BE2C (cell line): ENCODE data around the gene SMOC1.

Experiments used
- DNase-seq: peaks from one replicate; pipeline ENCODE4 v3.0.0-alpha.2; 2020
- H3K27me3 ChIP-seq: fragments of 250-450 bp; sonication (Bioruptor Pico); 2 replicates; pipeline ENCODE4 v1.5.1; 2020; ENCODE audit warnings: mild to moderate bottlenecking
- H3K36me3 ChIP-seq: fragments of 250-450 bp; sonication (Bioruptor Pico); 2 replicates; pipeline ENCODE4 v1.5.1; 2020; ENCODE audit warnings: mild to moderate bottlenecking
- H3K4me1 ChIP-seq: fragments of 250-450 bp; sonication (Bioruptor Pico); 2 replicates; pipeline ENCODE4 v1.5.1; 2020
- H3K4me3 ChIP-seq: 2 replicates; pipeline ENCODE4 v1.5.1; 2011; ENCODE audit warnings: low read depth, low read length
- H3K9me3 ChIP-seq: fragments of 250-450 bp; sonication (Bioruptor Pico); 2 replicates; pipeline ENCODE4 v1.5.1; 2020
- CTCF ChIP-seq: IDR thresholded peaks from 2 replicates; pipeline ENCODE4 v1.5.1; 2012; ENCODE audit warnings: mild to moderate bottlenecking, low read depth, low read length

SMOC1 gene

DNA sequence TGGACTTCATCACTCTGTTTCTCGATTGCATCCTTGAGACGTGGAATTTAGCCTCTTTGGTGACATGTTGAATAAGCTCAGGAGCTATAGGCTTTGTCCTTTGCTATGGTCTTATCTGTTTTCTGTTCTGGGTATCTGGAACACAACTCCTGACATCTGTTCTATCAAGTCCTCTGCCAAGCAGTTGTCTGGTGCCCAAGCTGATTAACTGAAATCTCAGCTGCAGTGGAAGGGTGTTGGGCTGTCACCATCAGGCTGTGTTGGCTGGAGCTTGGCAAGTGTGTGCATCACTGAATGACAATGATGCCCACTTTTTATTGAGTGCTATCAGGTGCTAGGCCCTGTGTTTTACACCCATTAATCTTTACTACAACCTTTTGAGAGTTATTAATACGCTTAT, 77.8 kb downstream of the SMOC1 start:
- no peaks in the 10 kb centered on the region for H3K36me3 ChIP-seq
- H3K4me3 ChIP-seq = no peak overlapping the region
- no peaks in the 10 kb centered on the region for H3K9me3 ChIP-seq
- H3K4me1 ChIP-seq = no peaks in the 10 kb centered on the region
- TF ChIP-seq CTCF = no peak
- peaks cover 7% of the 10 kb centered on the region for H3K27me3 ChIP-seq
- DNase-seq = no peak

DNA sequence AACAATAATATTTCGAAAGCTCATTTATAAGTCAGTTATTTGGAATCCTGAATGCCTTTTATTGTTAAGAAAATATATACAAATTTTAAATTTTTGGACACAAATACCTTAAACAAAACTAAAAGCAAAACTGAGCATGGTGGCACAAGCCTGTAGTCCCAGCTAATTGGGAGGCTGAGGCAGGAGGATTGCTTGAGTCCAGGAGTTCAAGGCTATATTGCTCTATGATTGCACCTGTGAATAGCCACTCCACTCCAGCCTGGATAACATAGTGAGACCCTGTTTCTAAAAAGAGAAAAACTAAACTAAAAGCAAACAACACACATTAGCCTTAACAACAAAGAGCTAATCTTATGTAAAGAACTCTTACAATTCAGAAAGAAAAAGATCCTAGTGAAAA, 78.8 kb downstream of the SMOC1 start:
- no peak for DNase-seq
- Histone ChIP-seq H3K36me3 (no peaks in the 10 kb centered on the region), H3K27me3 (peaks cover 5% of the 10 kb centered on the region), H3K4me1 (no peaks in the 10 kb centered on the region), H3K4me3 (no peak overlapping the region), H3K9me3 (no peaks in the 10 kb centered on the region)
- no peak for TF ChIP-seq CTCF

- Histone ChIP-seq H3K4me1 (no peaks in the 10 kb centered on the region), H3K36me3 (no peaks in the 10 kb centered on the region), H3K9me3 (no peaks in the 10 kb centered on the region), H3K27me3 (peaks cover 2% of the 10 kb centered on the region), H3K4me3 (no peak overlapping the region)
- no peak for DNase-seq
- no peak for TF ChIP-seq CTCF
Measured at GRCh38 chr14:69959136-69959535, 79.9 kb downstream of the SMOC1 start.

GRCh38 chr14:69960296-69960695, 81.1 kb downstream of the SMOC1 start:
- TF ChIP-seq CTCF = no peak

DNA sequence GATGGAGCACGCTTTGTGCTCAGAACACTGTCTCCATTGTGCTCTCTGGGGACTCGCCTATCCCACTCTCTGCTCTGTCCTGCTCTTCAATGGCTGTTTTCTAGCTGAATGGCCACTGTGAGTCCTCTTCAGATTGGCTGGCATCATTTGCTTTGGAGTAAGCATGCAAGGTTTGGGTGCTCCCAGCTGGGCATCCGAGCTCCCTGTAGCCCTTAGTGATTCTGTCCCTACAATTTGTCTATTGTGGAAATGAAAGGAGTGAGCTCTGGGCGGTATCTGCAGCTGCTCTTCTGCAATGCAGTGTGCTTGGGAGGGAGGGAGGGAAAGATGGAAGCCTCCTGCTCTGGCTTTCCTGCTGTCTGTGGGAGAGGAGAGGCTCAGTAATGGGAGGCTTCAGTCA, 84.8 kb downstream of the SMOC1 start:
- DNase-seq = no peak
- Histone ChIP-seq H3K4me1 (no peaks in the 10 kb centered on the region), H3K4me3 (no peak overlapping the region), H3K36me3 (no peaks in the 10 kb centered on the region), H3K27me3 (no peaks in the 10 kb centered on the region), H3K9me3 (no peaks in the 10 kb centered on the region)
- TF ChIP-seq CTCF = no peak

More at GRCh38 chr14:69960296-69960695, 81.1 kb downstream of the SMOC1 start:
- H3K4me1 ChIP-seq = no peaks in the 10 kb centered on the region
- no peaks in the 10 kb centered on the region for H3K36me3 ChIP-seq
- H3K9me3 ChIP-seq = no peaks in the 10 kb centered on the region
- no peak for DNase-seq
- no peak overlapping the region for H3K4me3 ChIP-seq
- peaks cover 2% of the 10 kb centered on the region for H3K27me3 ChIP-seq

DNA sequence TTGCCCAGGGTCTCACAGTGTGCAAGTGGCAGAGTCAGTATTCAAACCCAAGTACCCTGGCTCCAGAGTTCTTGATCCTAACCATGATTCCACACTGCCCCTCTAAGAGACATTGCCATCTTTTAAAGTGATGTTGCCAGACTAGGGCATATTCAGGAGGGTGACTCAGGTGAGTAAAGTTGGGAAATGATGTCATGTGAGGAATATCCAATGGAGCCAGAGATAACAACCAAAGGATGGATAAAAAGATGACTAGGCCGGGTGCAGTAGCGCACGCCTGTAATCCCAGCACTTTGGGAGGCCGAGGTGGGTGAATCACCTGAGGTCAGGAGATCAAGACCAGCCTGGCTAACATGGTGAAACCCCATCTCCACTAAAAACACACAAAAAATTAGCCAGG, 85.6 kb downstream of the SMOC1 start:
- TF ChIP-seq CTCF = no peak
- Histone ChIP-seq H3K4me1 (no peaks in the 10 kb centered on the region), H3K9me3 (no peaks in the 10 kb centered on the region), H3K27me3 (no peaks in the 10 kb centered on the region), H3K4me3 (no peak overlapping the region), H3K36me3 (no peaks in the 10 kb centered on the region)
- DNase-seq = no peak
